ENCODE results near the gene IRAK2. TPM values are rescaled to one million over a fixed set of nuclear protein-coding genes. Genes with fewer than 3 reads are reported as not detected.
"Not testable (repeated sequence)": the region's sequence is repeated elsewhere in the genome, so short reads cannot be mapped to it uniquely, and the experiment has no call there.

The IRAK2 gene
- total RNA-seq, 1 experiment from 2014 or later: 25.1 TPM

GRCh38 chr3:10162185-10162584, 2.5 kb upstream of the IRAK2 start:
- CTCF ChIA-PET: no interaction called here
- H3K36me3 ChIP-seq (ENCODE audit: control insufficient read depth, insufficient read depth, low read length): no peaks in the 10 kb centered on the region
- ATAC-seq: no peak

GRCh38 chr3:10164201-10164545, 546 bp upstream of the IRAK2 start:
- BruUV-seq (replicated peaks); POLR2A ChIA-PET: not testable (repeated sequence)
- in situ Hi-C loops (cut with HindIII; ENCODE audit: low pct_unique_long_range_greater_than_20kb, low sequenced_read_pairs): loop anchor here (10.0 kb wide), 1 partner anchor 81 kb away; the partner anchor contains the start of gene TATDN2

More at GRCh38 chr3:10162185-10162584, 2.5 kb upstream of the IRAK2 start:
- intact Hi-C loops (cut with micrococcal nuclease; ENCODE audit: unreplicated experiment): no loop called here
- no peak for DNase-seq (ENCODE audit: low read depth, low spot score)
- TF ChIP-seq CTCF (IDR thresholded peaks at IDR 0.05) (no peak), TCF7L2 (IDR thresholded peaks at IDR 0.05; ENCODE audit: low read depth, low read length) (no peak), POLR2AphosphoS5 (IDR thresholded peaks at IDR 0.05; ENCODE audit: low read depth, low read length) (no peak), REST (IDR thresholded peaks at IDR 0.05; ENCODE audit: insufficient read depth in 1 of 2, low read depth in 2 of 2, low read length in 1 of 2) (no peak), SIN3A (IDR thresholded peaks at IDR 0.05; ENCODE audit: borderline replicate concordance, insufficient read depth, low read depth, low read length) (no peak)
- BruUV-seq (replicated peaks): no TSS peak
- POLR2A ChIA-PET: no interaction called here
- Histone ChIP-seq H3K27ac (ENCODE audit: low read length) (no peak overlapping the region), H3K27me3 (ENCODE audit: control insufficient read depth, insufficient read depth, low read length) (no peaks in the 10 kb centered on the region), H3K4me1 (ENCODE audit: control insufficient read depth, insufficient read depth, low read length) (no peaks in the 10 kb centered on the region; the same call in 1 of the 2 replicates), H3K9me3 (ENCODE audit: control insufficient read depth, insufficient read depth, low read depth, low read length) (no peaks in the 10 kb centered on the region), H3K4me3 (ENCODE audit: low read depth in 2 of 2, low read length in 2 of 2) (no peak overlapping the region)
- in situ Hi-C loops (cut with HindIII; ENCODE audit: low pct_unique_long_range_greater_than_20kb, low sequenced_read_pairs): loop anchor here (10.0 kb wide), 1 partner anchor 83 kb away; the partner anchor contains the start of gene TATDN2

GRCh38 chr3:10166213-10166604, 1.5 kb downstream of the IRAK2 start:
- TF ChIP-seq POLR2AphosphoS5 (IDR thresholded peaks at IDR 0.05; ENCODE audit: low read depth, low read length) (no peak), REST (IDR thresholded peaks at IDR 0.05; ENCODE audit: insufficient read depth in 1 of 2, low read depth in 2 of 2, low read length in 1 of 2) (no peak), SIN3A (IDR thresholded peaks at IDR 0.05; ENCODE audit: borderline replicate concordance, insufficient read depth, low read depth, low read length) (no peak), TCF7L2 (IDR thresholded peaks at IDR 0.05; ENCODE audit: low read depth, low read length) (no peak), CTCF (IDR thresholded peaks at IDR 0.05) (no peak)
- peak overlapping the region; percentile 66 to 80 for H3K4me3 ChIP-seq (ENCODE audit: low read depth in 2 of 2, low read length in 2 of 2)
- DNase-seq (ENCODE audit: low read depth, low spot score) (no peak), ATAC-seq (no peak)
- TSS peak; percentile 74 for BruUV-seq (replicated peaks)
- CTCF ChIA-PET: interaction anchor here (0.6 to 0.7 kb wide), 3 partner anchors 14 to 245 kb away, joined by 5 to 12 read pairs (median 10); no protein-coding TSS in a partner anchor
- H3K4me1 ChIP-seq (ENCODE audit: control insufficient read depth, insufficient read depth, low read length): peaks cover 19% of the 10 kb centered on the region
- in situ Hi-C loops (cut with HindIII; ENCODE audit: low pct_unique_long_range_greater_than_20kb, low sequenced_read_pairs) (loop anchor here (10.0 kb wide), 1 partner anchor 79 kb away; the partner anchor contains the start of gene TATDN2), intact Hi-C loops (cut with micrococcal nuclease; ENCODE audit: unreplicated experiment) (no loop called here)
- no peaks in the 10 kb centered on the region for H3K27me3 ChIP-seq (ENCODE audit: control insufficient read depth, insufficient read depth, low read length)
- no peaks in the 10 kb centered on the region for H3K9me3 ChIP-seq (ENCODE audit: control insufficient read depth, insufficient read depth, low read depth, low read length)
- POLR2A ChIA-PET: interaction anchor here (0.7 kb wide), 1 partner anchor 38 kb away, joined by 10 read pairs; no protein-coding TSS in a partner anchor
- no peaks in the 10 kb centered on the region for H3K36me3 ChIP-seq (ENCODE audit: control insufficient read depth, insufficient read depth, low read length)
- H3K27ac ChIP-seq (ENCODE audit: low read length): peak overlapping the region; percentile 85

More at GRCh38 chr3:10164201-10164545, 546 bp upstream of the IRAK2 start:
- Histone ChIP-seq H3K4me1 (ENCODE audit: control insufficient read depth, insufficient read depth, low read length) (peaks cover 11% of the 10 kb centered on the region), H3K4me3 (ENCODE audit: low read depth in 2 of 2, low read length in 2 of 2) (peak overlapping the region; percentile 66 to 80)
- CTCF ChIA-PET: interaction anchor here (1.1 kb wide), 1 partner anchor 57 kb away, joined by 10 read pairs; no protein-coding TSS in a partner anchor
- ATAC-seq; DNase-seq (ENCODE audit: low read depth, low spot score); H3K27ac ChIP-seq (ENCODE audit: low read length); H3K9me3 ChIP-seq (ENCODE audit: control insufficient read depth, insufficient read depth, low read depth, low read length); H3K36me3 ChIP-seq (ENCODE audit: control insufficient read depth, insufficient read depth, low read length); intact Hi-C loops (cut with micrococcal nuclease; ENCODE audit: unreplicated experiment); H3K27me3 ChIP-seq (ENCODE audit: control insufficient read depth, insufficient read depth, low read length): not testable (repeated sequence)

Data from Panc1 (cell line).